Midbrain (tissue), 1 donor: ENCODE measurements around the gene NUP50.
A peak's percentile ranks its signal among the peaks of the same experiment; 100 is the strongest.

Experiments
- DNase-seq: peaks from one replicate; lab custom pipeline; 2025; lab: John Stamatoyannopoulos, UW

The NUP50 gene

GRCh38 chr22:45196308-45196707 is 32.6 kb downstream of the NUP50 start:
- DNase-seq = no peak

DNA sequence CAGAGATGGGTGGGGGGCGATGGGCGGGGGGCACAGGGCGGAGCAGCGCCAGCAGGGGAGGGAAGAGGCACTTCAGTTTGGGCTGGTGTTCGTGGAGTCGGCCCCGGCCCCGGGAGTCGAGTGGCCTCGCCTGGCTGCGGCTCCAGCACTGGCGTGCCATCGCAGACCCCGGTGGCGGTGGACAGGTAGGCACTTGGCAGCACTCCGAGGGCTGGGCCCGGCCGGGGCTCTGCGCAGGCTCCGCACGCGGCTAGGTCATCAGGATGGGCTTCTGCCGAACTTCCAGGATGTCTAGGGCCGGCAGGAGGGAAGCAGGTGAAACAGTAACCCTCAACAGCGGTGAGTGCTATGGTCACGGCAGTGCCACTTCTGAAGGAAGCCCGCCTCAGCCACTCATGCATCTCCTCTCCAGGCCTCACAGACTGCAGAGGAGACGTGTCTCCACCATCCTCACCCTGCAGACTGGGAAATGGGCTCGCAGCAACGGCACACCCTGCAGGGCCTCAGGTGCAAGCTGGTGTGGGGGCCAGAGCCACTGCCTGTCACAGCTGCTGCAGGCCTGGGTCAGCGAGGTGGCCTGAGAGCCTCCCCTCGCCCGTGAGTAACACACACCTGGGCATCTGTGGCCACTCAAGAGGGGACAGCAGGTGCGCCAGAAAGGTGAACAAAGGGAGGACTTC is 33.3 kb downstream of the NUP50 start:
- DNase-seq = no peak

GRCh38 chr22:45197606-45198462 is 34.1 kb downstream of the NUP50 start:
- no peak for DNase-seq

- DNase-seq = no peak
Measured at GRCh38 chr22:45198463-45198795, 34.7 kb downstream of the NUP50 start.

DNA sequence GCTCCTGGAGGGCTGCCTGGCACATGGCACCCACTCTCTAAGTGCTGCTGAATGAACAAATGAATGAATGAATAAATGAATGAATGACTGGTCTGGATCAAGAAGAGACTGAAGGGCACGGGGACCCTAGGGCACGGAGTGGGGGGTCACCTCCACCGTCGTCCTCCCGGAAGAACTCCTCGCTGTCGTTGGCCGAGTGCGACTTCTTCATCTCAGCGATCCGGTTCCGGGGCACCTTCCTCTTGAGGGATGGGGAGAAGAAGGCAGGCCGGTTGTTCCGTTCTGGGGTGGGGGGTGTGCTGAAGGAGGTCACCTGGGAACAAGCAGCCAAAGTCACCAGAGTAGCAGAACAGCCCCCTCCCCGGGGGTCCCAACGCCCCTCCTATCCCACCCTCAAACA is 36.0 kb downstream of the NUP50 start:
- no peak for DNase-seq

DNA sequence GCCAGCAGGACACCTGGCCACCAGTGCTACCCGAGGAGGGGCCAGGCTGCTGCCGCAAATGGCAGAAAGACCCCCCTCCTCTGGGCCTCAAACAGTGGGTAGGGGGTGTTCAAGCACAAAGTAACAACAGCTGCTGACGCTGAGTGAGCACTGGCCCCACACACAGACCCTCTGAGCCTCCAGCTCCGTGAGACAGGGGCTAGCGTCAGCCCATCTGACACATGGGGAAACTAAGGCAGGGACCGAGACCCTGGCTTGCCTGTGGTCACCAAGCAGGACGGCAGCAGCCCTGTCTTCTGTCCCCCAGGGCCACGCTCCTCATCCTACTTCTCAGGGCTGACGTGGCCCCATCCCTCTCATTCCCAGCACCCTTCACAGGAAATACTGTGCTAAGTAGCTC is 36.5 kb downstream of the NUP50 start:
- DNase-seq = no peak

- no peak for DNase-seq
Measured at GRCh38 chr22:45200860-45201511, 37.3 kb downstream of the NUP50 start.

- DNase-seq = no peak
Measured at GRCh38 chr22:45201678-45202332, 38.1 kb downstream of the NUP50 start.

- no peak for DNase-seq
Measured at GRCh38 chr22:45202333-45203149, 38.8 kb downstream of the NUP50 start.

- DNase-seq = no peak
Measured at GRCh38 chr22:45203150-45203951, 39.6 kb downstream of the NUP50 start.

DNA sequence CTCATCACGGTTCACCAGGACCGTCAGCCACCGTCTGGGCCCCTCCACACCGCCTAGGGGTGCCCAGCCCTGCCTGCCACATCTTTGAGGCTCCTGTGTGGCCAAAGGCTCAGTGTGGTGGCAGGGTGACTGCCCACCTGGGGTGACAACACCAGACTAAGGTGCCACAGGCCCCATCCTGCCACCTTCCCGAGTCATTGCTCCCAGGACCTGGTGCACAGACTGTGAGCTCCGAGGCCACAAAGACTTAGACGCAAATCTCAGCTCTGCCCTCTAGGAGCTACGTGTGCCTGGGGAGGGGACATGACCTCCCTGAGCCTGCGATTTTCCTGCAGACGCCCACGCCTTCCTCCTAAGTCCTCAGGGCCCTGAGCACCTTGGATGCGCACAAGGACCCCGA is 40.5 kb downstream of the NUP50 start:
- no peak for DNase-seq

DNA sequence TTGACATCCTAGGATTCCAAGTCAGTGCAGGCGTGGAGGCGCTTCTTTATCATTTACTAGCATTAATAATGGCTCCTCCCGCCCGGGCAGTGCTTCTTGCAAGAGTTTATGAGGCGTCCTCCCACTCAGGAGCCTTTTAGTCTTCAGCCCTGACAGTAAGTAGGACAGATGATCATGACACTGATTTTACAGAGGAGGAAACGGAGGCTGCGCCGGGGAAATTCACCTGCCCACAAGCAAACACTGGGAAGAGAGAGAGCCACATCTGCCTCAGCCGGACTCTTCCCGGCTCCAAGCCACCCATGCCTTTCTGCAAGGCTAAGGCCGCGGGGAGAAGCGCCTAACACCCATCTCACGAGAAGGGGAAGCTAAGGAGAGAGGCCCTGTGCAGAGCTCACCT is 41.1 kb downstream of the NUP50 start:
- no peak for DNase-seq

DNA sequence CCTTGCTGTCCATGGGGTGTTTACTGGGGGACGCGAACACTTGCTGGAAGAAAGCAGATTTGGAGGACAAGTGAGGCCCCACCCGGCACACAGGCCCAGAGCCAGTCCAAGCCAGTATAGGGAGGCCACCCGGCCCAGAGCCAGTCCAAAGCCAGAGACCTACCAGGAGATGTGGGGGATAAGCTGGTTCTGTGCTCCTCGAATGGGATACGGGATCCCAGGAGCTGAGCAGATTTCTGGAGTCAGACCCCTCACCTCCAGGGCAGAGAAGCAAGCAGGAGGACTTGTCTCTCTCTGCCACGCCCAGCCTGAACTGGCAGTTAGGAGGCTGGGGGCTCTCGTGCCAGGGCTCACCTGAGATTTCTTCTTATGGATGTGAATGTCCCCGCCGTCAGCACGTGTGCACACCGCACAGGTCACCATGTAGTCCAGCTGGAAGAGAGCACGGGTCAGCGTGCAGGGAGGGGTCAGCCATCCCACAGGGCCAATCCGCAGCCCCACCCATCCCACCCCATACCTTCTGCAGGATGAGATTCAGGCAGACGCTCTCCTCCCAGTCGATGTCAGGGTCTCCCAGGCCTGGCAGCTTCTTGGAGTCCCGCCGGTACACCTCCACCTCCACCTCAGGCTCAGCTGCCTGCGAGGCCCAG is 41.7 kb downstream of the NUP50 start:
- DNase-seq = no peak

- no peak for DNase-seq
Measured at GRCh38 chr22:45206233-45206632, 42.5 kb downstream of the NUP50 start.

DNA sequence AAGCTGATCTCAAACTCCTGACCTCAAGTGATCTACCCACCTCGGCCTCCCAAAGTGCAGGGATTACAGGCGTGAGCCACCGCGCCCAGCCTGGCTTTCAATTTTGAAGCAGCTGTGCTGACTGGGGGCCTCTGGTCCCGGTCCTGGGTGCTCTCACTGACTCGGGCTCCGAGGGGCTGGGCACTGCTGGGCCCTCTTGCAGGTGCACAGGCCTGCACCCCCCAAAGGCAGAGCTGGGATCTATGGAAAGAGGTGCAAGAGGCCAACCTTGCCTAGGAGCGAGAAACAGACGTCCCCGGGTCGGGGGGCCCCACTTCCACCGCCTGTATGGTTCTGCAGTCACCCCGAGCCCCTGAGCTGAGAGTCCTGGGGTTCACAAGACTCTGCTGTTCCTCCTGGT is 43.8 kb downstream of the NUP50 start:
- DNase-seq = no peak

GRCh38 chr22:45207981-45208664 is 44.4 kb downstream of the NUP50 start:
- no peak for DNase-seq

- no peak for DNase-seq
Measured at GRCh38 chr22:45208696-45208992, 44.9 kb downstream of the NUP50 start.

DNA sequence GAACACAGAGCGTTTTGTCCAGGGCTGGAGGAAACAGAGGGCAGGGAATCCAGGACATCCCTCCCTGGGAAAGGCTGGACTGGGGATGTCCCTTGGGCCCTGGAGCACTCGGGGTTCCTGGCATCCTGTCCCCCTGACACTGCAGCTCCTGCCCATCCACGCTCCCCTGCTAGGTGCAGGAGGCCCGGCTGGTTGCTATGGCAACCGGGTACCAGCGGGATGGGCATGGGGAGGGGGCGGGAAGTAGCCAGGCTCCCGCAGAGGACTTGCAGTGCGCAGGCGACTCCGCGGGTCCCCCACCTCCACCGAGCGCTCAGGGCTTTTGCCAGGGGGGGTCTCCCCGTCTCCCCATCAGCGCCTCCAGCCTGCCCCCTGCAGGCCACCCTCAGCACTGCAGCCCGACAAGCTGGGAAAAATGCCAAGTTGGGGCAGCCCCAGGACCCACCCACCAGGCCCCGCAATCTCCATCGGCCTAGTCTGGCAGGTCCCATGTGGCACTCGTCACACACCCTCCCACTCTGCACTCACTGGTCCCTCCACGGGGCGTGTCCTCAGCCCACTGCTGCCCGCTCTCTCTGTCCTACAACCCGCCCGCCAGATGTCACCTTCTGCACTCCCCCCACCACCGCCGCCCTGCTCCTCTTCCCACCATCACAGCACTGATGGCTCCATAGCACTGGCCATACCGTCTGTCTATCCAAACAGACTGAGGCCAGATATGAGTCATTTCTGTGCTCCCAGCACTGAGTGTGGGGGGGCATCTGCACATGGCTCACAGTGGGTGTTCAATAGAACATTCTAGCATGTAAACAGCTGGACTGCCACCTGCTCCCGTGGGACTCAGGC is 45.5 kb downstream of the NUP50 start:
- peak; percentile 89 for DNase-seq

DNA sequence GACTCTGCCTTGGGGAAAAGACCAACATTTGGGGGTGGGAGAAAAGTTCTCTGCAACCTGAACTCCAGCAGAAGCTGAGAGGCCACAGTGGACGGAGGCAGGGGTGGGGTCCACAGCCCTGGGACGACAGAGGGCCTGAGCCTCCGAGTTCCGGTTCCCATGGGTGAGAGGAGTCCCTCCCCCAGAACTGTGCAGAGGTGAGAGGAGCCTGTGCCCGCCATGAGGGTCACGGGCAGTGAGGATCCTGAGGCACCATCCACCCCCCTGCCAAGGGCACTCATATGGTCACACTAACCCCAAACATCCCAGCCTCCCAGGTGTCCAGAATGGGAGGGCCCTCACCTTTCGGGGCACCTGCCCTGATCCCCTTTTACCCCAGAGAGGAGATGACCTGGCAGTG is 46.4 kb downstream of the NUP50 start:
- no peak for DNase-seq
